Activated CD8-positive, alpha-beta memory T cell treated with anti-CD3 and anti-CD28 coated beads, Interleukin-2, amount 50 U/mL, for 1 hour (primary cell): ENCODE results near the gene BCL3.
"Not testable (repeated sequence)": the region's sequence is repeated elsewhere in the genome, so short reads cannot be mapped to it uniquely, and the experiment has no call there.

Source experiments
- DNase-seq: peaks from one replicate; pipeline ENCODE4 v3.0.0-alpha.2; 2020; ENCODE audit errors: extremely low read depth

BCL3 gene

GRCh38 chr19:44748426-44749254 lies at the start of gene BCL3:
Gene BCL3, plus strand, starts transcription at chr19:44748708. Its CDS starts 83 bp downstream, at chr19:44748791.
- DNase-seq = peak; percentile 42

GRCh38 chr19:44700547-44700946 lies 48.0 kb upstream of the BCL3 start:
- no peak for DNase-seq

GRCh38 chr19:44701228-44701627 lies 47.3 kb upstream of the BCL3 start:
- DNase-seq = no peak

- DNase-seq = no peak
These were observed 45.8 kb upstream of the BCL3 start for GRCh38 chr19:44702551-44703176.

GRCh38 chr19:44703336-44704078 lies 45.0 kb upstream of the BCL3 start:
- no peak for DNase-seq

GRCh38 chr19:44704982-44705381 lies 43.5 kb upstream of the BCL3 start:
- DNase-seq = no peak

GRCh38 chr19:44705502-44706010 lies 43.0 kb upstream of the BCL3 start:
- DNase-seq = no peak

- DNase-seq = no peak
These were observed 41.8 kb upstream of the BCL3 start for GRCh38 chr19:44706506-44707236.

- no peak for DNase-seq
These were observed 40.7 kb upstream of the BCL3 start for GRCh38 chr19:44707794-44708193.

- no peak for DNase-seq
These were observed 39.6 kb upstream of the BCL3 start for GRCh38 chr19:44708940-44709339.

GRCh38 chr19:44709434-44710266 lies 38.9 kb upstream of the BCL3 start:
- DNase-seq = not testable (repeated sequence)

- no peak for DNase-seq
These were observed 38.0 kb upstream of the BCL3 start for GRCh38 chr19:44710483-44710882.

GRCh38 chr19:44712864-44713515 lies 35.5 kb upstream of the BCL3 start:
- no peak for DNase-seq

- no peak for DNase-seq
These were observed 33.8 kb upstream of the BCL3 start for GRCh38 chr19:44714597-44715169.

GRCh38 chr19:44717603-44718002 lies 30.9 kb upstream of the BCL3 start:
- DNase-seq = no peak

- no peak for DNase-seq
These were observed 29.9 kb upstream of the BCL3 start for GRCh38 chr19:44718441-44719261.

- no peak for DNase-seq
These were observed 29.2 kb upstream of the BCL3 start for GRCh38 chr19:44719262-44719701.

- not testable (repeated sequence) for DNase-seq
These were observed 28.1 kb upstream of the BCL3 start for GRCh38 chr19:44720396-44720795.

- no peak for DNase-seq
These were observed 27.6 kb upstream of the BCL3 start for GRCh38 chr19:44720945-44721344.
